Activated naive CD4-positive, alpha-beta T cell treated with anti-CD3 and anti-CD28 coated beads for 36 hours (primary cell): Measurements from ENCODE around the gene CCDC14. TPM values are rescaled to one million over a fixed set of nuclear protein-coding genes. Genes with fewer than 3 reads are reported as not detected.
"Not testable (repeated sequence)": the region's sequence is repeated elsewhere in the genome, so short reads cannot be mapped to it uniquely, and the experiment has no call there.

Experiments used
- CTCF ChIA-PET: fragments of 350-600 bp; sonication (Branson Sonifier 250); formaldehyde crosslinking; loops from one replicate; lab custom pipeline; 2021; ENCODE audit warnings: antibody characterized with exemption; lab: Charles Lee
- DNase-seq: peaks from one replicate; pipeline ENCODE4 v3.0.0-alpha.2; 2020
- H3K27ac Mint-ChIP-seq: one replicate; pipeline ENCODE4 v1.8.0; 2021; ENCODE audit warnings: mild to moderate bottlenecking, mixed read lengths
- H3K27me3 Mint-ChIP-seq: one replicate; pipeline ENCODE4 v1.8.0; 2021; ENCODE audit warnings: low read depth, mixed read lengths
- H3K36me3 Mint-ChIP-seq: one replicate; pipeline ENCODE4 v1.8.0; 2021; ENCODE audit warnings: low read depth, mixed read lengths
- H3K4me1 Mint-ChIP-seq: one replicate; pipeline ENCODE4 v1.8.0; 2021; ENCODE audit warnings: low read depth, mixed read lengths
- H3K4me3 Mint-ChIP-seq: one replicate; pipeline ENCODE4 v1.8.0; 2021; ENCODE audit warnings: mild to moderate bottlenecking, moderate library complexity, mixed read lengths
- H3K9me3 Mint-ChIP-seq: one replicate; pipeline ENCODE4 v1.8.0; 2021; ENCODE audit warnings: mixed read lengths
- intact Hi-C: fragments of 100-400 bp; cut with micrococcal nuclease; formaldehyde crosslinking; loops from one replicate; pipeline ENCODE4 v1.15.1; 2023
- total RNA-seq, 2 experiments: library from RNA; stranded (reverse); gene quantifications; one replicate each; pipeline ENCODE4 v1.2.3, GENCODE V29; 2021

Gene CCDC14, protein sequence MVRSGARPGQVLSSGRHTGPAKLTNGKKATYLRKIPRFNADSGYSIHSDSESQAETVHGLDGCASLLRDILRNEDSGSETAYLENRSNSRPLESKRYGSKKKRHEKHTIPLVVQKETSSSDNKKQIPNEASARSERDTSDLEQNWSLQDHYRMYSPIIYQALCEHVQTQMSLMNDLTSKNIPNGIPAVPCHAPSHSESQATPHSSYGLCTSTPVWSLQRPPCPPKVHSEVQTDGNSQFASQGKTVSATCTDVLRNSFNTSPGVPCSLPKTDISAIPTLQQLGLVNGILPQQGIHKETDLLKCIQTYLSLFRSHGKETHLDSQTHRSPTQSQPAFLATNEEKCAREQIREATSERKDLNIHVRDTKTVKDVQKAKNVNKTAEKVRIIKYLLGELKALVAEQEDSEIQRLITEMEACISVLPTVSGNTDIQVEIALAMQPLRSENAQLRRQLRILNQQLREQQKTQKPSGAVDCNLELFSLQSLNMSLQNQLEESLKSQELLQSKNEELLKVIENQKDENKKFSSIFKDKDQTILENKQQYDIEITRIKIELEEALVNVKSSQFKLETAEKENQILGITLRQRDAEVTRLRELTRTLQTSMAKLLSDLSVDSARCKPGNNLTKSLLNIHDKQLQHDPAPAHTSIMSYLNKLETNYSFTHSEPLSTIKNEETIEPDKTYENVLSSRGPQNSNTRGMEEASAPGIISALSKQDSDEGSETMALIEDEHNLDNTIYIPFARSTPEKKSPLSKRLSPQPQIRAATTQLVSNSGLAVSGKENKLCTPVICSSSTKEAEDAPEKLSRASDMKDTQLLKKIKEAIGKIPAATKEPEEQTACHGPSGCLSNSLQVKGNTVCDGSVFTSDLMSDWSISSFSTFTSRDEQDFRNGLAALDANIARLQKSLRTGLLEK
- 10 to 100 TPM; 44.8 to 48.4 TPM for total RNA-seq

- CTCF ChIA-PET: no interaction called here
- peak within 1 kb of the TSS; percentile 96 for H3K4me3 Mint-ChIP-seq
- peak within 1 kb of the TSS; percentile 88 for H3K27ac Mint-ChIP-seq
- DNase-seq: peak; percentile 86
- peaks cover 2% of the 10 kb centered on the region for H3K27me3 Mint-ChIP-seq
- intact Hi-C loops: loop anchor here (1.0 to 5.0 kb wide), 4 partner anchors 71 to 760 kb away; partner anchors contain the start of genes HACD2, KALRN, MYLK and SEC22A
- H3K4me1 Mint-ChIP-seq: peaks cover 19% of the 10 kb centered on the region
- H3K36me3 Mint-ChIP-seq: peaks cover 4% of the 10 kb centered on the region
- H3K9me3 Mint-ChIP-seq: no peaks in the 10 kb centered on the region
These were observed at the start of gene CCDC14 for GRCh38 chr3:123960781-123961507. CCDC14 (minus strand) TSS chr3:123961229; CDS start chr3:123961173, 56 bp downstream.

DNA sequence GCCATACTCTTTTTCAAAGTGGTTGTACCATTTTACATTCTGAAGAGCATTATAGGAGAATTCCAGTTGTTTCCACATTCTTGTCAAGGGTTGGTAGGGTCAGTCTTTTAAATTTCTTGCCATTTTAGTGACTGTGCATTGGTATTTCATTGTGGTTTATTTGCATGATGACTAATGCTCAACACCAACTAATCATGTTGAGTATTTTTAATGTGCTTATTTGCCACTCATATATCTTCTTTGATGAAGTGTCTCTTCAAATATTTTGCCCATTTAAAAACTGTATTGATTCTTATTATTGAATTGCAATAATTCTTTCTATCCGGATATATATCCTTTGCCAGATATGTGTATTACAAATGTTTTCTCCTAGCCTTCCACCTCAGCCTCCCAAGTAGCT lies 47.3 kb upstream of the CCDC14 start:
- H3K9me3 Mint-ChIP-seq, DNase-seq, H3K36me3 Mint-ChIP-seq, H3K4me3 Mint-ChIP-seq, H3K27ac Mint-ChIP-seq, CTCF ChIA-PET, intact Hi-C loops, H3K4me1 Mint-ChIP-seq: not testable (repeated sequence)
- peaks cover 50% of the 10 kb centered on the region for H3K27me3 Mint-ChIP-seq

GRCh38 chr3:124007186-124007585 lies 46.2 kb upstream of the CCDC14 start:
- no peak overlapping the region for H3K4me3 Mint-ChIP-seq
- no peaks in the 10 kb centered on the region for H3K4me1 Mint-ChIP-seq
- intact Hi-C loops: no loop called here
- no peaks in the 10 kb centered on the region for H3K9me3 Mint-ChIP-seq
- CTCF ChIA-PET: no interaction called here
- no peak overlapping the region for H3K27ac Mint-ChIP-seq
- H3K27me3 Mint-ChIP-seq: peaks cover 48% of the 10 kb centered on the region
- no peak for DNase-seq
- no peaks in the 10 kb centered on the region for H3K36me3 Mint-ChIP-seq

- H3K4me1 Mint-ChIP-seq, H3K27ac Mint-ChIP-seq, H3K9me3 Mint-ChIP-seq, H3K4me3 Mint-ChIP-seq, H3K36me3 Mint-ChIP-seq, intact Hi-C loops, DNase-seq, CTCF ChIA-PET: not testable (repeated sequence)
- peaks cover 43% of the 10 kb centered on the region for H3K27me3 Mint-ChIP-seq
These were observed 41.5 kb upstream of the CCDC14 start for GRCh38 chr3:124002405-124003079.

DNA sequence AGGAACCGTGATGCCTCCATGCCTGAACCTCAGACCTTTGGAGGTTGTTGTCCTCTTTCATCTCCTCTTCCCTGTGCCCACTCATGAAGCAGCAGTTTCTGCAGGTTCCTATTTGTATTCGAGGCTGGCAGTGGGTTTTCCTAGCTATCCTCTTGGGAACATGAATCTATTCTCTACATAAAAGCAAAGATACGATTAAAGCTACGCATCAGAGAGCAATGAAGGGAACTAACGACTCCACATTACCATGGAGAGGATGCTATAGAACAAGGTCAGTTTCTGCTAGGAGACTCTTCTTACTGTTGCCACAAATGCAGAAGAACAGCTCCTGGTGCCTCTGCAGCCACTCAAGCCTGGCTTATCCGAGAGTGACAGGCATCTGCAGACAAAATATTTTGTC lies 40.3 kb upstream of the CCDC14 start:
- intact Hi-C loops, H3K4me1 Mint-ChIP-seq, CTCF ChIA-PET, H3K27ac Mint-ChIP-seq, DNase-seq, H3K4me3 Mint-ChIP-seq, H3K36me3 Mint-ChIP-seq, H3K9me3 Mint-ChIP-seq: not testable (repeated sequence)
- H3K27me3 Mint-ChIP-seq: peaks cover 37% of the 10 kb centered on the region

DNA sequence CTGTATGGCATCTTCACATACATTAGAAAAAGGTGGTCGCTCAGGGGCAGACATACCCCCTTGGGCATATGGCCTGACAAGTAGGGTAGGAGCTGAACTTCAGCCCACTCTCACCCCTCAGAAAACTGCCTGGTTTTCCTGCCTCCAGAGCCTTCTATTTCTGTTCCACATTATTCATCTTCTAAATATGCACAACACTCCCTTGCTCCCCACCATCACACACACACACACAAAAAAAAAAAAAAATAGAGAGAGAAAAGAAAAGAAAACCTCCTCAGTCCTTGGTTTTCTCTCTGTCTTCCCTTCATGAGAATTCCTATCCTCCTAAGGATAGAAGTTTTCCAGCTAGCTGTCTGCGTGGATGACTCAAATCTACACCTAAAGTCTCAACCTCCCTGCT lies 36.5 kb upstream of the CCDC14 start:
- Mint-ChIP-seq H3K4me3 (no peak overlapping the region), H3K9me3 (no peaks in the 10 kb centered on the region), H3K36me3 (no peaks in the 10 kb centered on the region), H3K4me1 (no peaks in the 10 kb centered on the region), H3K27me3 (peaks cover 15% of the 10 kb centered on the region), H3K27ac (no peak overlapping the region)
- intact Hi-C loops: no loop called here
- DNase-seq: no peak
- CTCF ChIA-PET: no interaction called here

GRCh38 chr3:123993818-123994217 lies 32.8 kb upstream of the CCDC14 start:
- H3K4me1 Mint-ChIP-seq: no peaks in the 10 kb centered on the region

GRCh38 chr3:123991730-123992588 lies 30.9 kb upstream of the CCDC14 start, which contains the start of gene ROPN1:
ROPN1 (minus strand) TSS chr3:123992124; CDS start chr3:123980481, 11,643 bp downstream.
- H3K36me3 Mint-ChIP-seq, intact Hi-C loops, H3K4me1 Mint-ChIP-seq, H3K9me3 Mint-ChIP-seq, CTCF ChIA-PET, H3K27ac Mint-ChIP-seq, DNase-seq: not testable (repeated sequence)
- Mint-ChIP-seq H3K4me3 (peak within 1 kb of the TSS; percentile 43), H3K27me3 (peaks cover 19% of the 10 kb centered on the region)

More at GRCh38 chr3:123993818-123994217, 32.8 kb upstream of the CCDC14 start:
- no peak overlapping the region for H3K4me3 Mint-ChIP-seq
- H3K27me3 Mint-ChIP-seq: peaks cover 21% of the 10 kb centered on the region
- H3K9me3 Mint-ChIP-seq: no peaks in the 10 kb centered on the region
- DNase-seq: no peak
- intact Hi-C loops: no loop called here
- H3K27ac Mint-ChIP-seq: no peak overlapping the region
- no peaks in the 10 kb centered on the region for H3K36me3 Mint-ChIP-seq
- CTCF ChIA-PET: no interaction called here

DNA sequence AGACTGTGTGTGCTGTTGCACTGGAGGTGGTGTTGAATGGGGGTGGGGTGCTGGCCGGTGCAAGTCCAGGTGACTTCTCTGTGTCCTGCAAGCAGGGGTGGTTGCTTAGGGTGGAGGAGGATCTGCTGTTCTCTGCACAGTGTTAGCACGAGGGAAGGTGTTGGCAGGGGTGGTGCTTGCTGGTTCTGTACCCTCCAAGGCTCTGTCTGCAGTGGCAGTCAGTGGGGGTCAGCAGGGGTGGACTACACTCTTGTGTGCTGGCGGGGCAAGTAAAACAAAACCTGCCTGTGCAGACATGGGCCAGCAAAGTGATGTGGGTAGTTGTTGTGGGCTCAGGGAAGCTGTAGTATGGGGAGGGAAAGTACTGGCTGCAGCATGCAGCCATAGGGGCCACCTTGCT lies 25.4 kb upstream of the CCDC14 start:
- peaks cover 31% of the 10 kb centered on the region for H3K27me3 Mint-ChIP-seq
- CTCF ChIA-PET: no interaction called here
- DNase-seq: no peak
- H3K4me1 Mint-ChIP-seq: no peaks in the 10 kb centered on the region
- no peak overlapping the region for H3K4me3 Mint-ChIP-seq
- no peaks in the 10 kb centered on the region for H3K36me3 Mint-ChIP-seq
- no peak overlapping the region for H3K27ac Mint-ChIP-seq
- no peaks in the 10 kb centered on the region for H3K9me3 Mint-ChIP-seq
- intact Hi-C loops: loop anchor here (10.0 kb wide), 1 partner anchor 342 kb away; no protein-coding TSS in a partner anchor

DNA sequence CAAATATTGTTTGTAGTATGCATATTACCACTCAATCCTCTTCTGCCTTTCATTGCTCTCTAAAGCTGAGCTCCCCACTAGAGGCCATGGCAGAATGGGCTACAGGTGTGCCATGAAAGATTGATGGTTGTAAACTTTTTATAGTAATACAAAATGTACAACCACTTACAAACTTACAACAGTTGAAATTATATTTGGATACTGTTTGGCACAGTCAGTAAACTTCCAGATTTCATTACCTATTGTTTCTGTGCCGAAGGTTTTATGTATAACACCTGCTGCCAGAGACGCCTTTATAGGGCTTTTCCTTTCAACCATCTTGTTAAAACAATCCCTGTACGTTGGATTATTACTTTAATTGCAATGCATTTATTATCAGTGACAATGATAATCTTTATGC lies 23.9 kb upstream of the CCDC14 start:
- H3K27ac Mint-ChIP-seq: no peak overlapping the region
- intact Hi-C loops: loop anchor here (10.0 kb wide), 1 partner anchor 340 kb away; no protein-coding TSS in a partner anchor
- H3K36me3 Mint-ChIP-seq: no peaks in the 10 kb centered on the region
- CTCF ChIA-PET: no interaction called here
- no peaks in the 10 kb centered on the region for H3K4me1 Mint-ChIP-seq
- no peak for DNase-seq
- peaks cover 29% of the 10 kb centered on the region for H3K27me3 Mint-ChIP-seq
- H3K4me3 Mint-ChIP-seq: no peak overlapping the region
- H3K9me3 Mint-ChIP-seq: no peaks in the 10 kb centered on the region

DNA sequence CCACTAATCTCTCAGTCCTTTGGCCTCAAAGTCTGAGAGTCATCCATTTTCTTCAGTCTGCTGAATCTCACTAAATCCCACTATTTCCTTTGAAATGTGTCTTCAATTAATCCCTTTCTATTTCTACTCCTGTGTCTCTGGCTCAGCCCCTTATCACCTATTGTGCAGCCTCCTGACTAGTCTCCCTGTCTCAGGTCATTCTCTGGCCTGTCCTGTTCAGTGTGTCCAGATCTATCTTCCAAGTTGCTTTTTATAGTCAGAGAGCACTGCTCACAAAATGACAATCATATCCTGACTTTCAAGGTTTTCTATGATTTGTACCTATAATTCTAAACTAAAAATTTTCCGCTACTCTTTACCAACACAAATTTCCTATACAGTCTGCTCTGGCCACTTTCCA lies 23.3 kb upstream of the CCDC14 start:
- H3K4me1 Mint-ChIP-seq: no peaks in the 10 kb centered on the region
- CTCF ChIA-PET: no interaction called here
- no peak overlapping the region for H3K27ac Mint-ChIP-seq
- H3K4me3 Mint-ChIP-seq: no peak overlapping the region
- intact Hi-C loops: loop anchor here (10.0 kb wide), 1 partner anchor 340 kb away; no protein-coding TSS in a partner anchor
- peaks cover 28% of the 10 kb centered on the region for H3K27me3 Mint-ChIP-seq
- no peaks in the 10 kb centered on the region for H3K36me3 Mint-ChIP-seq
- DNase-seq: no peak
- no peaks in the 10 kb centered on the region for H3K9me3 Mint-ChIP-seq
